ENCODE measurements around the gene GLI1.

DNA sequence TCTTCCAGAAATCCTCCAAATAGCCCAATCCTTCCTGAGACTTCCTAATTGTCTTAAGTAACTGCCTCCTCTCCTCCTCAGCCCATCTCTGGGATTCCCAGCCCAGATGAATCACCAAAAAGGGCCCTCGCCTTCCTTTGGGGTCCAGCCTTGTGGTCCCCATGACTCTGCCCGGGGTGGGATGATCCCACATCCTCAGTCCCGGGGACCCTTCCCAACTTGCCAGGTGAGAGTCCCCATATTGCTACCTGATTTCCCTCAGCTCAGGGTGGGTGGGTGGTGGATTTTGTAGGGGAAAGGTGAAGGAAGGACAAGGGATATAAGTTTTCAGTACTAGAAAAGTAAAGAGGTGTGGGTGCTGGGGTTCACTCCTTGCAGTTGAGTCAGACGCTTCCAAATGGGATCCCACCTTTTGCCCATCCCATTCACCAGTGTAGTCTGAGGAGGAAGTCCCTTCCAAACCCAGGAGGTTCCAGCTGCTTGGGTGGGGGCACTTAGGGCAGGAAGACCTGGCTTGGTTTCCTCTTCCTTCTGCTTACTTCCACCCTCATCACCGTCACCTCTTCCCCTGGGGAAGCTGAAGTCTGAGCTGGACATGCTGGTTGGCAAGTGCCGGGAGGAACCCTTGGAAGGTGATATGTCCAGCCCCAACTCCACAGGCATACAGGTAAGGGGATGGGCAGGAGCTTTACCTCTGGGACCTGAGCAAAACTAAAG, 5.6 kb downstream of the GLI1 start:
- TF ChIP-seq, protein P1, sequence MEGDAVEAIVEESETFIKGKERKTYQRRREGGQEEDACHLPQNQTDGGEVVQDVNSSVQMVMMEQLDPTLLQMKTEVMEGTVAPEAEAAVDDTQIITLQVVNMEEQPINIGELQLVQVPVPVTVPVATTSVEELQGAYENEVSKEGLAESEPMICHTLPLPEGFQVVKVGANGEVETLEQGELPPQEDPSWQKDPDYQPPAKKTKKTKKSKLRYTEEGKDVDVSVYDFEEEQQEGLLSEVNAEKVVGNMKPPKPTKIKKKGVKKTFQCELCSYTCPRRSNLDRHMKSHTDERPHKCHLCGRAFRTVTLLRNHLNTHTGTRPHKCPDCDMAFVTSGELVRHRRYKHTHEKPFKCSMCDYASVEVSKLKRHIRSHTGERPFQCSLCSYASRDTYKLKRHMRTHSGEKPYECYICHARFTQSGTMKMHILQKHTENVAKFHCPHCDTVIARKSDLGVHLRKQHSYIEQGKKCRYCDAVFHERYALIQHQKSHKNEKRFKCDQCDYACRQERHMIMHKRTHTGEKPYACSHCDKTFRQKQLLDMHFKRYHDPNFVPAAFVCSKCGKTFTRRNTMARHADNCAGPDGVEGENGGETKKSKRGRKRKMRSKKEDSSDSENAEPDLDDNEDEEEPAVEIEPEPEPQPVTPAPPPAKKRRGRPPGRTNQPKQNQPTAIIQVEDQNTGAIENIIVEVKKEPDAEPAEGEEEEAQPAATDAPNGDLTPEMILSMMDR (IDR thresholded peaks at IDR 0.05; ENCODE audit: insufficient read depth, low read length, poor library complexity, severe bottlenecking): no peak
- TF ChIP-seq EZH2phosphoT487 (conservative IDR thresholded peaks at IDR 0.05; ENCODE audit: low read length): no peak
